ENCODE results near the gene SULT1A1. TPM values are rescaled to one million over a fixed set of nuclear protein-coding genes. Genes with fewer than 3 reads are reported as not detected.
A peak's percentile ranks its signal among the peaks of the same experiment; 100 is the strongest.

SULT1A1 gene
- total RNA-seq, 1 donor from 2014 or later: 6.3 TPM

DNA sequence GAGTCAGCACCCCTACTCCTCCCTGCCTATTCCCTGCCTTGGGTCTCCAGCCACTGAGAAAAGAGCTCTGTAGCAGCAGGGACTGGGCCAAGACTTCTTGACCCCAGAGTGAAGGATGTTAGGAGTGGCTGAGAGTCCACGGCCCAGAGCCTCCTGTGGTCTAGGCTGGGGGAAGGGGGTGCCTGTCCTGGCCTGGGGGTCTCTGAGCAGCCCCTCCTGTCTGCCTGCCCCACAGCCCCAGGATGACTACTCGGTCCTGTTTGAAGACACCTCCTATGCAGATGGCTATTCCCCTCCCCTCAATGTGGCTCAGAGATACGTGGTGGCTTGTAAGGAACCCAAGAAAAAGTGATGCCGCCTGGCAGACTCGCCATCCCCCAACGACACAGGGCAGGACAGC, 18.5 kb downstream of the SULT1A1 start:
- H3K4me3 ChIP-seq (ENCODE audit: low read depth, low read length): no peak overlapping the region
- H3K27me3 ChIP-seq (ENCODE audit: control insufficient read depth, insufficient read depth, low read length): no peaks in the 10 kb centered on the region
- FAIRE-seq (no peak), DNase-seq (ENCODE audit: low read depth) (no peak)
- TF ChIP-seq, protein P1, sequence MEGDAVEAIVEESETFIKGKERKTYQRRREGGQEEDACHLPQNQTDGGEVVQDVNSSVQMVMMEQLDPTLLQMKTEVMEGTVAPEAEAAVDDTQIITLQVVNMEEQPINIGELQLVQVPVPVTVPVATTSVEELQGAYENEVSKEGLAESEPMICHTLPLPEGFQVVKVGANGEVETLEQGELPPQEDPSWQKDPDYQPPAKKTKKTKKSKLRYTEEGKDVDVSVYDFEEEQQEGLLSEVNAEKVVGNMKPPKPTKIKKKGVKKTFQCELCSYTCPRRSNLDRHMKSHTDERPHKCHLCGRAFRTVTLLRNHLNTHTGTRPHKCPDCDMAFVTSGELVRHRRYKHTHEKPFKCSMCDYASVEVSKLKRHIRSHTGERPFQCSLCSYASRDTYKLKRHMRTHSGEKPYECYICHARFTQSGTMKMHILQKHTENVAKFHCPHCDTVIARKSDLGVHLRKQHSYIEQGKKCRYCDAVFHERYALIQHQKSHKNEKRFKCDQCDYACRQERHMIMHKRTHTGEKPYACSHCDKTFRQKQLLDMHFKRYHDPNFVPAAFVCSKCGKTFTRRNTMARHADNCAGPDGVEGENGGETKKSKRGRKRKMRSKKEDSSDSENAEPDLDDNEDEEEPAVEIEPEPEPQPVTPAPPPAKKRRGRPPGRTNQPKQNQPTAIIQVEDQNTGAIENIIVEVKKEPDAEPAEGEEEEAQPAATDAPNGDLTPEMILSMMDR (IDR thresholded peaks at IDR 0.05; ENCODE audit: insufficient read depth, low read length, severe bottlenecking): no peak
- peaks cover 6% of the 10 kb centered on the region for H3K36me3 ChIP-seq (ENCODE audit: control insufficient read depth, insufficient read depth, low read length)

DNA sequence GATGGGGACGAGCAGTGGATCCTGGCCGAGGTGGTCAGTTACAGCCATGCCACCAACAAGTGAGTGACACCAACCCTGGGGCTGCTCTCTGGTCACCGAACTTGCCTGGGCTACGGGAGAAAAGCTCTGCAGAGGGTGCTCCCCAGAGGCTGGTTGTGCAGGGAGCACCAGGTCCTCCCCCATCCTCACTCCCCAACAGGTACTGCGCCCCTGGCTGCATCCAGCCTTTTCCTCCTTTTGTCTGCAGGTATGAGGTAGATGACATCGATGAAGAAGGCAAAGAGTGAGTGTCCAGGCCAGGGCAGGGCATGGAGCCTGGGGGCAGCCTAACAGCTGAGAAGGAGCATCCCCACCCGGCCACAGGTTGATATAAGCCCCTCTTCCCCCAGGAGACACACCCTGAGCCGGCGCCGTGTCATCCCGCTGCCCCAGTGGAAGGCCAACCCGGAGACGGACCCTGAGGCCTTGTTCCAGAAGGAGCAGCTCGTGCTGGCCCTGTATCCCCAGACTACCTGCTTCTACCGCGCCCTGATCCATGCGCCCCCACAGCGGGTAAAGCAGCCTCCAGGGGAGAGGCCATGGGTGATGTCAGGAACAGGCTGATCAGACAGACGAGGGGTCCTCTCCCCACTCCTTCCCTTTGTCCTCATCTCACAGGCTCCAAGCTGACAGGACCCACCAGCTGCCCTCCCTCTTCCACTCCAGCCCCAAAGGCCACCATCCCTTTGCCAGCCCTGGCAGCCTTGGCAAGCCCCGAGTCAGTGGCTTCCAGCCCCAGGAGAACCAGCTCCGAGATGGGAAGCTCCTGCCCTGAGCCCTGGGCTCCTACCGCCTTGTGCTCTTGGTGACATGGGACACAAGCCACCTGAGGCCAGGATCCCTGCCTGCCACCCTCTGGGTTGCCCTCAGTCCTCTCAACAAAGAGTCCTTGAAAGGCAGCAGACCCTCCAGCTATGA, 19.2 kb downstream of the SULT1A1 start:
- Histone ChIP-seq H3K27me3 (ENCODE audit: control insufficient read depth, insufficient read depth, low read length) (no peaks in the 10 kb centered on the region), H3K4me3 (ENCODE audit: low read depth, low read length) (no peak overlapping the region), H3K36me3 (ENCODE audit: control insufficient read depth, insufficient read depth, low read length) (peaks cover 6% of the 10 kb centered on the region)
- TF ChIP-seq, protein P1 (IDR thresholded peaks at IDR 0.05; ENCODE audit: insufficient read depth, low read length, severe bottlenecking): no peak
- DNase-seq (ENCODE audit: low read depth) (no peak), FAIRE-seq (no peak)

DNA sequence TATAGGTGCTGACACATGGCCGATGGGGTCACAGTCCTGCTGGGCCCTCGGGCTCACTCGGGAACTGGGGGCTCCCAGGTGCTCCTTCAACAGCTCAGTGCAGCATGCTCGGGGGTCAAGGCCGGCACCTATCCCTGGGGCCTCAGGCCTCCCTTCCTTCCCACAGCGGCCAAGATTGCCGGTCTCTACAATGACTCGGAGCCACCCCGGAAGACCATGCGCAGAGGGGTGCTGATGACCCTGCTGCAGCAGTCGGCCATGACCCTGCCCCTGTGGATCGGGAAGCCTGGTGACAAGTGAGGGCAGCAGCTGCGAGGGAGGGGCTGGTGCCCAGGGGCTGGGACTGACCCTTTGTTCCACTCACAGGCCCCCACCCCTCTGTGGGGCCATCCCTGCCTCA, 19.9 kb downstream of the SULT1A1 start:
- H3K36me3 ChIP-seq (ENCODE audit: control insufficient read depth, insufficient read depth, low read length): peaks cover 6% of the 10 kb centered on the region
- FAIRE-seq: no peak
- no peak overlapping the region for H3K4me3 ChIP-seq (ENCODE audit: low read depth, low read length)
- no peaks in the 10 kb centered on the region for H3K27me3 ChIP-seq (ENCODE audit: control insufficient read depth, insufficient read depth, low read length)
- TF ChIP-seq, protein P1 (IDR thresholded peaks at IDR 0.05; ENCODE audit: insufficient read depth, low read length, severe bottlenecking): no peak
- DNase-seq (ENCODE audit: low read depth): no peak

DNA sequence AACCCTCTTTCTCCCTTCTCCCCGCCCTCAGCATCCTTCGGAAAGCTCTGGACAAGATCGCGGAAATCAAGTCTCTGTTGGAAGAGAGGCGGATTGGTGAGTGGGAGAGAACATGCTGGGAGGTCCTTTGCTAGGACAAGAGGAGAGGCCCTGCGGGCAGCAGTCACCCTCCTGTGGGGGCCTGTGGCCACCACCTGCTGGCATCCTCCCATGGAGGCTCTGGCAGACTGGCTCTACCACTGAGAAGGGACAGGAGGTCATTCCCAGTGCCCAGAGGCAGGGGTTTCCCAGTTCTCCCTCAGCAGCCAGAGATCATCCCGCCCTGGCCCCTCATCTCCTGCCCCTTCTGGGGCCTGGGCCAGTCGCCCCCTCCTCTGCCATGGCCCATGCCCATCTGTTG, 20.8 kb downstream of the SULT1A1 start:
- H3K4me3 ChIP-seq (ENCODE audit: low read depth, low read length): no peak overlapping the region
- TF ChIP-seq, protein P1 (IDR thresholded peaks at IDR 0.05; ENCODE audit: insufficient read depth, low read length, severe bottlenecking): no peak
- H3K27me3 ChIP-seq (ENCODE audit: control insufficient read depth, insufficient read depth, low read length): no peaks in the 10 kb centered on the region
- no peak for DNase-seq (ENCODE audit: low read depth)
- peaks cover 6% of the 10 kb centered on the region for H3K36me3 ChIP-seq (ENCODE audit: control insufficient read depth, insufficient read depth, low read length)
- no peak for FAIRE-seq

DNA sequence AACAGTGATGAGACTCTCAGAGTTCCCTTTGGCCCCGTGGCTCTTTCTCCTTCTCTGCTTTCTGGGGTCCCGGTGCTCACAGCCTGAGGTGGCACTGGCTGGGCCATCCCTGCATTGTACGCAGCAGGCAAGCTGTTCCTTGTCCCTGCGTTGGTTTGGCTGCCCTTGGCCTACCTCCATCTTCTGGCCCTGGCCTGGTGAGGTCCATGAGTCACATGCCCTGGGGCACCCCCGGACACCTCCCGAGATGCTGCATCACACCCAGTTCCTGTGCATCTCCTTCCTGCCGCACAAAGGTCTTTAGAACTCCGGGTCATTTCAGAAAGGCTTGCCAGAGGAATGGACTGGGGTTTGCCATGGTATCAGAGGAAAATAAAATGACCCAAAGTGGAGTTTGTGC, 22.5 kb downstream of the SULT1A1 start:
- H3K27me3 ChIP-seq (ENCODE audit: control insufficient read depth, insufficient read depth, low read length): no peaks in the 10 kb centered on the region
- DNase-seq (ENCODE audit: low read depth) (peak; percentile 43), FAIRE-seq (no peak)
- TF ChIP-seq, protein P1 (IDR thresholded peaks at IDR 0.05; ENCODE audit: insufficient read depth, low read length, severe bottlenecking): no peak
- no peak overlapping the region for H3K4me3 ChIP-seq (ENCODE audit: low read depth, low read length)
- peaks cover 7% of the 10 kb centered on the region for H3K36me3 ChIP-seq (ENCODE audit: control insufficient read depth, insufficient read depth, low read length)
